Psoas muscle (tissue), 8 donors: ENCODE measurements around the gene UXS1. TPM values are rescaled to one million over a fixed set of nuclear protein-coding genes. Genes with fewer than 3 reads are reported as not detected.

Experiments used
- ATAC-seq, 4 donors: fragments of 200-7000 bp; cut with Tn5 transposase; one replicate each; pipeline ENCODE4 v1.9.1; 2020; ENCODE audit warnings: moderate library complexity in 3 of 4, mild to moderate bottlenecking in 2 of 4
- DNase-seq, 2 donors: peaks; one replicate each; pipeline ENCODE4 v3.0.0-alpha.2; 2020
- H3K27ac ChIP-seq: fragments of 200-600 bp; one replicate; pipeline ENCODE4 v1.8.0; 2022
- H3K27me3 ChIP-seq, 3 donors: fragments of 200-600 bp in 1 of 3; one replicate each; pipeline versions ENCODE4 v1.6.1 to v1.8.0; 2013 to 2022; ENCODE audit warnings: low read length in 2 of 3, mild to moderate bottlenecking in 2 of 3, moderate library complexity in 1 of 3; ENCODE audit not compliant: insufficient read depth in 3 of 3
- H3K36me3 ChIP-seq, 2 donors: fragments of 200-600 bp in 1 of 2; one replicate each; pipeline versions ENCODE4 v1.6.1 to v1.8.0; 2013 to 2022; ENCODE audit warnings: low read depth in 1 of 2, mild to moderate bottlenecking in 1 of 2, moderate library complexity in 1 of 2; ENCODE audit not compliant: insufficient read depth in 1 of 2
- H3K4me1 ChIP-seq: fragments of 200-600 bp; one replicate; pipeline ENCODE4 v1.8.0; 2022
- H3K4me3 ChIP-seq: fragments of 200-600 bp; one replicate; pipeline ENCODE4 v1.8.0; 2022; ENCODE audit warnings: mild to moderate bottlenecking
- H3K9me3 ChIP-seq: fragments of 200-600 bp; one replicate; pipeline ENCODE4 v1.8.0; 2022
- CTCF ChIP-seq: fragments of 200-600 bp; IDR thresholded peaks from one replicate; pipeline ENCODE4 v1.8.0; 2022; ENCODE audit warnings: antibody characterized with exemption
- WGBS, 3 donors: extraction: QIAGEN DNeasy Blood & Tissue Kit; methylation state at CpG; one replicate each; pipeline versions ENCODE4 v1.1.6 to v1.1.7; 2013; 5-methylcytosine and 5-hydroxymethylcytosine counted together
- intact Hi-C, 2 donors: fragments of 100-400 bp; cut with DNase I; formaldehyde crosslinking; loops; one replicate each; pipeline versions ENCODE4 v1.11.0 to v1.14.2; 2022
- polyA plus RNA-seq, 3 donors: library from polyadenylated mRNA; stranded (reverse); fragments of 200-250 nt; gene quantifications; one replicate each; pipeline ENCODE4 v1.2.3, GENCODE V29; 2013
- total RNA-seq, 4 donors: library from RNA; stranded (reverse); fragmentation: NEBNext Ultra II Directional in 2 of 4; extraction: Animal tissue kit (Norgen Biotek cat#: 25700) in 2 of 4; gene quantifications; one replicate each; pipeline versions ENCODE4 v1.2.1 to v1.2.4, GENCODE V29; 2021 to 2023
- donor health status: healthy with polysubstance abuse.
- donor health status: DM: no; HTN: no; CAD: no; lungs with moderate emphysema.
- donor health status: Bipolar disorder and iron deficiency.
- donor health status: healthy.
- donor health status: DM: yes; HTN: yes; CAD: no.
- donor health status: DM: no; HTN: no; CAD: no.
- donor health status: DM: no; HTN: no; CAD: no.
- donor health status: DM: yes; HTN: yes; CAD: no.

The UXS1 gene
- total and polyA plus RNA-seq, 7 donors = 12.2 to 36.0 (median 22.5) TPM

GRCh38 chr2:106147665-106148064 lies 46.4 kb downstream of the UXS1 start:
- H3K4me1 ChIP-seq = peaks cover 8% of the 10 kb centered on the region
- 80 to 91% (median 83%) methylated on average over 3 of the region's 3 CpGs for WGBS, 3 donors
- H3K27me3 ChIP-seq = no peaks in the 10 kb centered on the region
- no peak overlapping the region for H3K27ac ChIP-seq
- H3K36me3 ChIP-seq = peaks cover 4 to 14% of the 10 kb centered on the region in 2 donors
- H3K9me3 ChIP-seq = no peaks in the 10 kb centered on the region
- no peak for DNase-seq
- no peak overlapping the region for H3K4me3 ChIP-seq
- intact Hi-C loops = no loop called here
- no peak for ATAC-seq
- TF ChIP-seq CTCF = no peak

- no peak for DNase-seq
- intact Hi-C loops = no loop called here
- no peaks in the 10 kb centered on the region for H3K9me3 ChIP-seq
- H3K4me1 ChIP-seq = peaks cover 8% of the 10 kb centered on the region
- no peak for ATAC-seq
- H3K27me3 ChIP-seq = no peaks in the 10 kb centered on the region
- no peak for TF ChIP-seq CTCF
- 50 to 67% (median 58%) methylated on average over 3 of the region's 3 CpGs for WGBS, 3 donors
- peaks cover 4 to 14% of the 10 kb centered on the region in 2 donors for H3K36me3 ChIP-seq
- H3K4me3 ChIP-seq = no peak overlapping the region
- no peak overlapping the region for H3K27ac ChIP-seq
Observed at GRCh38 chr2:106147159-106147558, 46.9 kb downstream of the UXS1 start.

GRCh38 chr2:106144621-106145331 lies 49.3 kb downstream of the UXS1 start:
- intact Hi-C loops = no loop called here
- Histone ChIP-seq H3K27me3 (no peaks in the 10 kb centered on the region), H3K4me3 (no peak overlapping the region), H3K36me3 (peaks cover 3 to 14% of the 10 kb centered on the region in 2 donors), H3K9me3 (no peaks in the 10 kb centered on the region), H3K4me1 (peaks cover 8% of the 10 kb centered on the region), H3K27ac (no peak overlapping the region)
- ATAC-seq (no peak), DNase-seq (no peak)
- 90 to 94% (median 90%) methylated on average over 21 of the region's 21 CpGs for WGBS, 3 donors
- no peak for TF ChIP-seq CTCF

GRCh38 chr2:106143495-106144215 lies 50.4 kb downstream of the UXS1 start:
- ATAC-seq (peak in 1 of 4 donors; percentile 27), DNase-seq (no peak)
- intact Hi-C loops = no loop called here
- 92 to 94% (median 93%) methylated on average over 7 of the region's 7 CpGs for WGBS, 3 donors
- Histone ChIP-seq H3K9me3 (no peaks in the 10 kb centered on the region), H3K36me3 (peaks cover 0 to 11% of the 10 kb centered on the region in 2 donors), H3K4me1 (peaks cover 12% of the 10 kb centered on the region), H3K4me3 (no peak overlapping the region), H3K27ac (no peak overlapping the region), H3K27me3 (no peaks in the 10 kb centered on the region)
- no peak for TF ChIP-seq CTCF
